CD4-positive, alpha-beta T cell treated with Interferon gamma for 1 hour (primary cell): ENCODE results near the gene JPH3.

Source experiments
- DNase-seq: peaks from one replicate; pipeline ENCODE4 v3.0.0-alpha.2; 2020

Gene JPH3

GRCh38 chr16:87744750-87745514 lies 142.6 kb downstream of the JPH3 start:
- no peak for DNase-seq

GRCh38 chr16:87746178-87746577 lies 143.9 kb downstream of the JPH3 start:
- DNase-seq: no peak
